HFF-Myc (cell line): ENCODE data around the gene PRDM15.
A peak's percentile ranks its signal among the peaks of the same experiment; 100 is the strongest.
"Not testable (repeated sequence)": the region's sequence is repeated elsewhere in the genome, so short reads cannot be mapped to it uniquely, and the experiment has no call there.

Experiments used
- DNase-seq: peaks from one replicate; pipeline ENCODE4 v3.0.0-alpha.2; 2011; ENCODE audit warnings: low read depth; ENCODE audit errors: extremely low read depth
- H3K4me3 ChIP-seq: replicated peaks from 2 replicates; pipeline ENCODE4 v1.5.1; 2011; ENCODE audit warnings: low read depth, mild to moderate bottlenecking, control low read depth, low read length
- CTCF ChIP-seq: IDR thresholded peaks from 2 replicates; pipeline ENCODE4 v1.5.1; 2012; ENCODE audit warnings: mild to moderate bottlenecking, low read depth, low read length, control low read depth; ENCODE audit errors: missing control alignments

Gene PRDM15

GRCh38 chr21:41798326-41798725, 80.8 kb downstream of the PRDM15 start:
- no peak for TF ChIP-seq CTCF
- DNase-seq = no peak
- H3K4me3 ChIP-seq = no peak overlapping the region

- DNase-seq = no peak
- H3K4me3 ChIP-seq = no peak overlapping the region
- no peak for TF ChIP-seq CTCF
These were observed 82.6 kb downstream of the PRDM15 start for GRCh38 chr21:41796476-41797080.

GRCh38 chr21:41795726-41796125, 83.4 kb downstream of the PRDM15 start:
- DNase-seq = no peak
- TF ChIP-seq CTCF = no peak
- no peak overlapping the region for H3K4me3 ChIP-seq

- TF ChIP-seq CTCF = no peak
- DNase-seq = no peak
- H3K4me3 ChIP-seq = no peak overlapping the region
These were observed 84.5 kb downstream of the PRDM15 start for GRCh38 chr21:41794600-41794999.

GRCh38 chr21:41792711-41793110, 86.4 kb downstream of the PRDM15 start:
- no peak overlapping the region for H3K4me3 ChIP-seq
- no peak for TF ChIP-seq CTCF
- DNase-seq = no peak

GRCh38 chr21:41786509-41786987, 92.6 kb downstream of the PRDM15 start:
- H3K4me3 ChIP-seq = no peak overlapping the region
- no peak for TF ChIP-seq CTCF
- DNase-seq = peak; percentile 54

- not testable (repeated sequence) for DNase-seq, H3K4me3 ChIP-seq
These were observed 93.9 kb downstream of the PRDM15 start for GRCh38 chr21:41785262-41785661.
